Loucy (cell line): ENCODE data around the gene NDUFB10.

ENCODE experiments used
- H2AFZ ChIP-seq: fragments of 200-600 bp; sonication (generic); 2 replicates; pipeline ENCODE4 v1.6.0; 2016; ENCODE audit warnings: antibody characterized with exemption, mild to moderate bottlenecking, low read length, moderate library complexity
- H3F3A ChIP-seq: fragments of 200-600 bp; 2 replicates; pipeline ENCODE4 v1.6.0; 2016; ENCODE audit warnings: antibody characterized with exemption, low read depth, mild to moderate bottlenecking
- H3K27me3 ChIP-seq: fragments of 200-600 bp; sonication (generic); 2 replicates; pipeline ENCODE4 v1.6.1; 2014; ENCODE audit warnings: low read length, mild to moderate bottlenecking; ENCODE audit not compliant: insufficient read depth, poor library complexity, severe bottlenecking
- H3K36me3 ChIP-seq: fragments of 200-600 bp; sonication (generic); 2 replicates; pipeline ENCODE4 v1.6.1; 2016; ENCODE audit warnings: low read length; ENCODE audit not compliant: insufficient read depth
- H3K4me1 ChIP-seq: fragments of 200-600 bp; sonication (generic); 2 replicates; pipeline ENCODE4 v1.5.1; 2014; ENCODE audit warnings: low read length, mild to moderate bottlenecking; ENCODE audit not compliant: insufficient read depth, poor library complexity, severe bottlenecking
- H3K4me2 ChIP-seq: fragments of 200-600 bp; sonication (generic); 2 replicates; pipeline ENCODE4 v1.6.0; 2014; ENCODE audit warnings: antibody characterized with exemption, low read length, low read depth, mild to moderate bottlenecking; ENCODE audit not compliant: poor library complexity, severe bottlenecking
- H3K4me3 ChIP-seq: fragments of 200-600 bp; sonication (generic); 2 replicates; pipeline ENCODE4 v1.5.1; 2014; ENCODE audit warnings: low read length, mild to moderate bottlenecking, mixed read lengths; ENCODE audit not compliant: poor library complexity, severe bottlenecking
- H3K79me2 ChIP-seq: fragments of 200-600 bp; sonication (generic); 2 replicates; pipeline ENCODE4 v1.6.1; 2014; ENCODE audit warnings: low read length; ENCODE audit not compliant: insufficient read depth
- H3K9ac ChIP-seq: fragments of 200-600 bp; sonication (generic); 2 replicates; pipeline ENCODE4 v1.6.0; 2014; ENCODE audit warnings: mild to moderate bottlenecking, low read depth, low read length, moderate library complexity; ENCODE audit not compliant: poor library complexity, severe bottlenecking
- H3K9me2 ChIP-seq: fragments of 200-600 bp; sonication (generic); replicated peaks from 2 replicates; pipeline ENCODE4 v1.6.1; 2016; ENCODE audit warnings: low read depth, low read length, mixed read lengths
- H3K9me3 ChIP-seq: fragments of 200-600 bp; sonication (generic); 2 replicates; pipeline ENCODE4 v1.6.1; 2014; ENCODE audit warnings: mild to moderate bottlenecking, antibody characterized with exemption, low read length, low read depth; ENCODE audit not compliant: insufficient read depth
- H4K20me1 ChIP-seq: fragments of 200-600 bp; sonication (generic); 2 replicates; pipeline ENCODE4 v1.6.0; 2014; ENCODE audit warnings: antibody characterized with exemption, low read length, mild to moderate bottlenecking; ENCODE audit not compliant: insufficient read depth, poor library complexity, severe bottlenecking
- EZH2phosphoT487 ChIP-seq: fragments of 200-600 bp; IDR thresholded peaks from 2 replicates; pipeline ENCODE4 v1.6.1; 2018; ENCODE audit warnings: antibody characterized with exemption, mild to moderate bottlenecking, moderate library complexity, borderline replicate concordance
- TF ChIP-seq, protein P1 (sequence below): fragments of 200-600 bp; sonication (generic); conservative IDR thresholded peaks from 2 replicates; pipeline ENCODE4 v1.5.1; 2014; ENCODE audit warnings: mild to moderate bottlenecking, antibody characterized with exemption, low read length

The NDUFB10 gene

DNA sequence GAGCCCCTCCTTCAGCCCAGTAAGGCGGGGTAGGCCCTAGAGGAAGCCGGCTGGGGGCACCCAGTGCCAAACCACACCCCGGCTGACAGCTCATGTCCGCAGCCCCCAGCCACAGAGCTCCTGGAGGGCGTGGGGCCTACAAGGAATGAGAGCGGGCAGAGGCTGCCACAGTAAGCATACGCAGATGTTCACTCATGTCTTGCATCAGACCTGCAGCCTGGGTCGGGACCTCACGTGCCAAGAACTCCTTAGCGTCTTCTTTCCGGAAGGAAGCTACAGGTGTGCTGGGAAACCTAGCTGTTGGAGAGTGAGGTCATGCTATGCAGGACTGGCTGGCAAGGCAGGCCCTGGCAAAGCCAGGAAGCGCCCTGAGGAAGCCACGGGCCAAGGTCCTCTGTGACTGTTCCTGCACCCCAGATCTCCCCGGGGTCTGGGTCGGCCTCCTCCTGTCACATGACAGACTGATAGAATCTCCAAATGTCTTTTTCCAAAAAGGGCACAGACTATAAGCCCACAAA, 48.7 kb downstream of the NDUFB10 start:
- Histone ChIP-seq H4K20me1 (peaks cover 21% of the 10 kb centered on the region), H3K36me3 (peaks cover 4% of the 10 kb centered on the region; the same call in 1 of the 2 replicates), H3F3A (no peaks in the 10 kb centered on the region), H3K9me3 (no peaks in the 10 kb centered on the region), H2AFZ (no peak overlapping the region), H3K79me2 (peaks cover 55% of the 10 kb centered on the region), H3K4me1 (peaks cover 10% of the 10 kb centered on the region), H3K27me3 (no peaks in the 10 kb centered on the region), H3K4me2 (peak overlapping the region; percentile 95), H3K4me3 (peak overlapping the region; percentile 80), H3K9ac (peak overlapping the region; percentile 82), H3K9me2 (no peaks in the 10 kb centered on the region)
- TF ChIP-seq, protein P1, sequence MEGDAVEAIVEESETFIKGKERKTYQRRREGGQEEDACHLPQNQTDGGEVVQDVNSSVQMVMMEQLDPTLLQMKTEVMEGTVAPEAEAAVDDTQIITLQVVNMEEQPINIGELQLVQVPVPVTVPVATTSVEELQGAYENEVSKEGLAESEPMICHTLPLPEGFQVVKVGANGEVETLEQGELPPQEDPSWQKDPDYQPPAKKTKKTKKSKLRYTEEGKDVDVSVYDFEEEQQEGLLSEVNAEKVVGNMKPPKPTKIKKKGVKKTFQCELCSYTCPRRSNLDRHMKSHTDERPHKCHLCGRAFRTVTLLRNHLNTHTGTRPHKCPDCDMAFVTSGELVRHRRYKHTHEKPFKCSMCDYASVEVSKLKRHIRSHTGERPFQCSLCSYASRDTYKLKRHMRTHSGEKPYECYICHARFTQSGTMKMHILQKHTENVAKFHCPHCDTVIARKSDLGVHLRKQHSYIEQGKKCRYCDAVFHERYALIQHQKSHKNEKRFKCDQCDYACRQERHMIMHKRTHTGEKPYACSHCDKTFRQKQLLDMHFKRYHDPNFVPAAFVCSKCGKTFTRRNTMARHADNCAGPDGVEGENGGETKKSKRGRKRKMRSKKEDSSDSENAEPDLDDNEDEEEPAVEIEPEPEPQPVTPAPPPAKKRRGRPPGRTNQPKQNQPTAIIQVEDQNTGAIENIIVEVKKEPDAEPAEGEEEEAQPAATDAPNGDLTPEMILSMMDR = no peak
- TF ChIP-seq EZH2phosphoT487 = no peak

GRCh38 chr16:2008631-2009163, 49.4 kb downstream of the NDUFB10 start:
- peaks cover 10% of the 10 kb centered on the region for H3K4me1 ChIP-seq
- peaks cover 49% of the 10 kb centered on the region for H3K79me2 ChIP-seq
- no peak overlapping the region for H2AFZ ChIP-seq
- H4K20me1 ChIP-seq = peaks cover 17% of the 10 kb centered on the region
- no peaks in the 10 kb centered on the region for H3K36me3 ChIP-seq
- H3K4me2 ChIP-seq = peak overlapping the region; percentile 95
- no peaks in the 10 kb centered on the region for H3K9me2 ChIP-seq
- H3K9ac ChIP-seq = peak overlapping the region; percentile 82
- peak overlapping the region; percentile 80 for H3K4me3 ChIP-seq
- no peaks in the 10 kb centered on the region for H3K9me3 ChIP-seq
- H3F3A ChIP-seq = no peaks in the 10 kb centered on the region
- no peaks in the 10 kb centered on the region for H3K27me3 ChIP-seq
- TF ChIP-seq EZH2phosphoT487 = no peak
- TF ChIP-seq, protein P1 = no peak

GRCh38 chr16:2009164-2009711, 49.9 kb downstream of the NDUFB10 start:
- Histone ChIP-seq H3K9ac (peak overlapping the region; percentile 82), H3K9me2 (no peaks in the 10 kb centered on the region), H3K4me2 (peak overlapping the region; percentile 95), H3F3A (no peaks in the 10 kb centered on the region), H3K79me2 (peaks cover 48% of the 10 kb centered on the region), H2AFZ (no peak overlapping the region), H3K4me3 (peak overlapping the region; percentile 80), H4K20me1 (peaks cover 17% of the 10 kb centered on the region), H3K9me3 (no peaks in the 10 kb centered on the region), H3K27me3 (no peaks in the 10 kb centered on the region), H3K4me1 (peaks cover 10% of the 10 kb centered on the region), H3K36me3 (no peaks in the 10 kb centered on the region)
- TF ChIP-seq, protein P1 = no peak
- no peak for TF ChIP-seq EZH2phosphoT487
